HG03159 (cell line): ENCODE measurements around the gene PRRT2.
"Not testable (repeated sequence)": the region's sequence is repeated elsewhere in the genome, so short reads cannot be mapped to it uniquely, and the experiment has no call there.

Source experiments
- ATAC-seq: cut with Tn5 transposase; IDR thresholded peaks from one replicate; pipeline ENCODE4 v1.9.1; 2021; ENCODE audit warnings: mild to moderate bottlenecking, moderate library complexity; ENCODE audit not compliant: unreplicated experiment

PRRT2 gene

GRCh38 chr16:29790949-29791844, 20.8 kb upstream of the PRRT2 start:
- ATAC-seq = no peak

GRCh38 chr16:29791845-29792807, 19.9 kb upstream of the PRRT2 start:
- ATAC-seq = no peak

- not testable (repeated sequence) for ATAC-seq
These were observed 18.8 kb upstream of the PRRT2 start for GRCh38 chr16:29793153-29793552.

- no peak for ATAC-seq
These were observed 17.7 kb upstream of the PRRT2 start for GRCh38 chr16:29794231-29794710.

GRCh38 chr16:29802416-29802935, 9.5 kb upstream of the PRRT2 start:
- ATAC-seq = no peak

GRCh38 chr16:29804020-29804419, 8.0 kb upstream of the PRRT2 start:
- ATAC-seq = no peak

GRCh38 chr16:29804455-29805231, 7.3 kb upstream of the PRRT2 start:
- no peak for ATAC-seq

DNA sequence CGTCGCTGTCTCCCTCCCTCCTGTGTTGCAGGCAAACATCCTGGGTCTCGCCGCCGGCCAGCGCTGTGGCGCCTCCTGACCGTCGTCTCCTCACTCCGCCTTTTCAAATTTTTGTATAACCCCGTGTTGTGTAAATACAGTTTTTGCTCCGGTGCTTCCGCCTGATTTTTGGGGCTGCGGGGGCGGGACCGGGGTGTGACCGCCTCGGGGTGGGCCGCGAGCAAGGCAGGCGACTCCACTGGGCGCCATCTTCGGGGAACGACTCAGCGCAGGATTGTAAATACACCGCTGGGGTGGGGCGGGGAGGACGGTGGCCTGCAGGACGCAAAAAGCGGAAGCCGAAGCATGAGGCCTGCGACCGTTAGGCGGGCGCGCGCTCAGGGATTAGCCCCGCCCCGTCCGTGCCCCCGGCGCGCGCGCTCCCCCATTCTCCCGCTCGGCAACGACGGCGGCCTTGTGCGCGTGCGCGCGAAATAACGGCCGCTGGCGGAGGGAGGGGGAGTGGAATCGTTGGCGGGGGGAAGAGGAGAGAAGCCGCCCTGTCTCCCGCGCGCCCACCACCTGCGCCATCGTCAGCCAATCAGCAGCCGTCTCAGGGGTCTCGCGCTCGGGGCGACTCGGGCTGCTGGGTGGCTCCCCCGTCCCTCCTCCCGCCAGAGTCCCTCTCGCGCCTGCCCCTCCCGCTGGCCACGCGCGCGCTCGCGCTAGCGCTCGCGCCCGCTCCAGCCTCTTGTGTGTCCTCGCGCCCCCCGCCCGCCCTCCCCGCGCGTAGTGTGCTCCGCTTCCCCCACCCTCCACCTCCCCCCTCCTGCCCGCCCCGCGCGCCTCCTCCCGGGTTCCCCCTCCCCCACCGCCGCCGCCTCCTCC, 6.5 kb upstream of the PRRT2 start:
- ATAC-seq = peak; percentile 48

DNA sequence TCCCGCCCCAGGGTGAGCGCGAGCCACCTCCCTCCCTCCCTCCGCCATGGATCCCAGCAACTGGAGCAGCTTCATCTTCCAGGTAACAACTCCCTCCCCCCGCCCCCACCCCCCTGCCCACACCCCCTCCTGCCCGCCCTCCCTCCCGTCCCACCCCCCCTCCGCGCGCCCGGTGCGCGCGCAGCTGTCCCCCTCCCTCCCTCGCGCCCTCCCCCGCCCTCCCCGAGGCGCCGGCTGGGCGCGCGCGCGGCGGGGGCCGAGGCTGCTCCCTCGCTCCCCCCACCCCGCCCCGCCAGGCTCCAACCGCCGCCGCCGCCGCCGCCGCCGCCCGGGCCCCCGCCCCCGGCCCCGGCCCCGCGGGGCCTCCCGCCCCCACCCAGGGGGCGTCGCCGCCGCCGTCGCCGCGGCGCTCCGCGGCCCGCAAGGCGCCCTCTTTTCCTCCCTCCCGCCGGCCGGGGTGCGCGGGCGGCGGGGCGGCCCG, 5.9 kb upstream of the PRRT2 start, which contains the start of gene MAZ:
TSS of gene MAZ (plus strand) at position 431 of the 481 bp plus-strand sequence. CDS start 173 bp downstream, outside the sequence.
- no peak for ATAC-seq

DNA sequence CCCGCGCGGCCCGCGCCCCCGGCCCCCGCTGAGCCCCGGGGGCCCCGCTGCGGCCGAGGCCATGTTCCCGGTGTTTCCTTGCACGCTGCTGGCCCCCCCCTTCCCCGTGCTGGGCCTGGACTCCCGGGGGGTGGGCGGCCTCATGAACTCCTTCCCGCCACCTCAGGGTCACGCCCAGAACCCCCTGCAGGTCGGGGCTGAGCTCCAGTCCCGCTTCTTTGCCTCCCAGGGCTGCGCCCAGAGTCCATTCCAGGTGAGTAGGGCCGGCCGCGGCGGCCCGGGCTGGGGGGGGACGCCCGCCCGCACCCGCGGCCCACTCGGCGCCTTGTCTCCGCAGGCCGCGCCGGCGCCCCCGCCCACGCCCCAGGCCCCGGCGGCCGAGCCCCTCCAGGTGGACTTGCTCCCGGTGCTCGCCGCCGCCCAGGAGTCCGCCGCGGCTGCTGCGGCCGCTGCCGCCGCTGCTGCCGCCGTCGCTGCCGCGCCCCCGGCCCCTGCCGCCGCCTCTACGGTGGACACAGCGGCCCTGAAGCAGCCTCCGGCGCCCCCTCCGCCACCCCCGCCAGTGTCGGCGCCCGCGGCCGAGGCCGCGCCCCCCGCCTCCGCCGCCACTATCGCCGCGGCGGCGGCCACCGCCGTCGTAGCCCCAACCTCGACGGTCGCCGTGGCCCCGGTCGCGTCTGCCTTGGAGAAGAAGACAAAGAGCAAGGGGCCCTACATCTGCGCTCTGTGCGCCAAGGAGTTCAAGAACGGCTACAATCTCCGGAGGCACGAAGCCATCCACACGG, 5.2 kb upstream of the PRRT2 start:
- no peak for ATAC-seq

DNA sequence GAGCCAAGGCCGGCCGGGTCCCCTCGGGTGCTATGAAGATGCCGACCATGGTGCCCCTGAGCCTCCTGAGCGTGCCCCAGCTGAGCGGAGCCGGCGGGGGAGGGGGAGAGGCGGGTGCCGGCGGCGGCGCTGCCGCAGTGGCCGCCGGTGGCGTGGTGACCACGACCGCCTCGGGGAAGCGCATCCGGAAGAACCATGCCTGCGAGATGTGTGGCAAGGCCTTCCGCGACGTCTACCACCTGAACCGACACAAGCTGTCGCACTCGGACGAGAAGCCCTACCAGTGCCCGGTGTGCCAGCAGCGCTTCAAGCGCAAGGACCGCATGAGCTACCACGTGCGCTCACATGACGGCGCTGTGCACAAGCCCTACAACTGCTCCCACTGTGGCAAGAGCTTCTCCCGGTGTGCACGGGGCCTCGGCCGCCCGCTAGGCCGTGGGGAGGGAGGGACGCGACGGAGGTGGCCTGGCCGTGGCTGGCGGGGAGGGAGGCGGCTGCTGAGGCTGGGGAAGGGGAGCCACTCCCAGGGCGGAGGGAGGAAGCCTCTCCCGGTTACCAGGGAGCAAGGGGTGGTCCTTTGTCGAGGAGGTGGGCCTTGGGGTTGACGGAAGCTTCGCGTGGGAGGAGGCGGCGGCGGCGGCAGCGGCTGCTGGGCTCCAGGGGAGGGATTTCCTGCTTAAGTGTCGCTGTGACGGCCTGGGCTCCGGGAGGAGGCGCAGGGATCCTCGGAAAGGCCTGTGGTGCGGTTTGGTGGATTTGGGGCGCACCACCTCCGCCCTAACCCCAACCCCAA, 4.4 kb upstream of the PRRT2 start:
- ATAC-seq = no peak

DNA sequence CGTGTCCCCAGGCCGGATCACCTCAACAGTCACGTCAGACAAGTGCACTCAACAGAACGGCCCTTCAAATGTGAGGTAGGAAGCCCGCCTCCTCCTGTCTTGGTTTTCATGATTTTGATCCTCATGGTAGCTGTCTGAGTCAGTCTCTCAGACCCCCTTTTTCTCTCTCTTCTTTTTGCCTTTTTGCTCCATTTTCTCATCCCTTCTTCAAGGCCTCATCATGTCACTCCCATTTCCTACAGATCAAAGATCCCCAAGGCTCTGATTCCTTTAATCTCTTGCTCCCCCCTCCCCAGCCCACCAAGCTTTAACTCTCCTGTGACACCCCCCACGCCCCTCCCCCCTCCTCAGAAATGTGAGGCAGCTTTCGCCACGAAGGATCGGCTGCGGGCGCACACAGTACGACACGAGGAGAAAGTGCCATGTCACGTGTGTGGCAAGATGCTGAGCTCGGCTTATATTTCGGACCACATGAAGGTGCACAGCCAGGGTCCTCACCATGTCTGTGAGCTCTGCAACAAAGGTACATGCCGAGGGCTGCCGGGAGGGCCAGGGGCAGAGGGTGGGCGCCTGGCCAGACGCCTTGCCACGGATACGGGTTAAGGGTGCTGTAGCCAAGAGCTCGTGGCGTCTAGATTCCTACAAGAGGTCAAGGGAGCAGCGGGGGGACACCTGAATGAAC, 3.6 kb upstream of the PRRT2 start:
- ATAC-seq = no peak

GRCh38 chr16:29809031-29809747, 2.8 kb upstream of the PRRT2 start:
- ATAC-seq = no peak

DNA sequence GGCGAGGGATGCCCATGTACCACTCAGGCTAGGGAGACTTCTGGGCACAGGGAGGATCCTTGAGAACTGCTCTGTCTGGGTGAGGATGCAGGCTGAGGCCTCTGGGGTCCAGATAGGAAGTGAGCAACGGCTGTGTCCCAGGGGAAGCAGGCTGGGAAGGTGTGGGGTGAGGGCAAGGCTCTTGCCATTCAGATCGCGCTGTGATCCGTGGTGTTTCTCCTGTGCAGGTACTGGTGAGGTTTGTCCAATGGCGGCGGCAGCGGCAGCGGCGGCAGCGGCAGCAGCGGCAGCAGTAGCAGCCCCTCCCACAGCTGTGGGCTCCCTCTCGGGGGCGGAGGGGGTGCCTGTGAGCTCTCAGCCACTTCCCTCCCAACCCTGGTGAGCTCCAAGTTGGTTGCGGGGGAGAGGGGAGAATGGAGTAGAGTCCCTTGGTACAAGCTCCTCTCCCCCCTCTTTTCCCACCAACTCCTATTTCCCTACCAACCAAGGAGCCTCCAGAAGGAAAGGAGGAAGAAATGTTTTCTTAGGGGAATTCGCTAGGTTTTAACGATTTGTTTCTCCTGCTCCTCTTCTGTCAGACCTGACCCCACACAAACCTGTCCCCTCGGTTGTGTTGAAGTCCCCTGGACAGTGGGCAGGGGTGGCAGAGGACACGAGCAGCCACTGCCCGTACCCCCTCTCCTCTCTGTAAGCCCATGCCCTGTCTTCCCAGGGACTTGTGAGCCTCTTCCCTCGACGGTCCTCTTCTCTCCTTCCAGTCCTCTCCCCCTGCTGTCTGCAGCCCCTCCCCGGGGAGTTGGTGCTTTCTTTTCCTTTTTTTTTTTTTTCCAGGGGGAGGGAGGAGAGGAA, 1.9 kb upstream of the PRRT2 start:
- no peak for ATAC-seq

DNA sequence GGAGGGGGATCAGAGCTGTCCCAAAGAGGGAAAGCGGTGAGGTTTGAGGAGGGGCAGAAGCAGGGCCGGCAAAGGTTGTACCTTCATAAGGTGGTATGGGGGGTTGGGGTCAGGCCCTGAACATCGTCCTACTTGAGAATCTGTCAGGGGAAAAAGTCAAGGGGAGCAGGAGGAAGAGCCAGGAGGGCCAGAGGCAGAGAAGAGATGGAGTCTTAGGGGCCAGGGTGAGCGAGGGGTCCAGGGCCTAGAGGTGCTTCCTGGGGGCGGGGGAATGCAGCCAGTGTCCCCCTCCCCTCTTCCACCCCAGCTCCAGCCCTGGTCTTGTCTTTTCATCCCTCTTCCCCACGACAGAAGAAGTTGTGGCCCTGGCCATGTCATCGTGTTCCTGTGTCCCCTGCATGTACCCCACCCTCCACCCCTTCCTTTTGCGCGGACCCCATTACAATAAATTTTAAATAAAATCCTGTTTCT, 1.3 kb upstream of the PRRT2 start:
- no peak for ATAC-seq
